HPDE6-E6E7 (cell line): ENCODE data around the gene PRDM15.

ENCODE experiments used
- DNase-seq: peaks from one replicate; pipeline ENCODE4 v3.0.0; 2011; ENCODE audit warnings: missing footprints; ENCODE audit errors: extremely low spot score

The PRDM15 gene

GRCh38 chr21:41879190-41879998 lies at the start of gene PRDM15:
Gene PRDM15, minus strand, starts transcription at chr21:41879344. Its CDS starts 18,981 bp downstream, at chr21:41860363.
- DNase-seq = peak; percentile 72

- DNase-seq = no peak
These were observed 49.6 kb upstream of the PRDM15 start for GRCh38 chr21:41928621-41929220.

- DNase-seq = no peak
These were observed 48.7 kb upstream of the PRDM15 start for GRCh38 chr21:41927727-41928409.

GRCh38 chr21:41926807-41927171 lies 47.6 kb upstream of the PRDM15 start:
- no peak for DNase-seq

- peak; percentile 41 for DNase-seq
These were observed 47.1 kb upstream of the PRDM15 start for GRCh38 chr21:41926117-41926806.

GRCh38 chr21:41925767-41926116 lies 46.6 kb upstream of the PRDM15 start:
- DNase-seq = no peak

GRCh38 chr21:41924368-41924754 lies 45.2 kb upstream of the PRDM15 start:
- no peak for DNase-seq

GRCh38 chr21:41923631-41924367 lies 44.7 kb upstream of the PRDM15 start:
- DNase-seq = no peak

- DNase-seq = no peak
These were observed 44.0 kb upstream of the PRDM15 start for GRCh38 chr21:41923186-41923585.

- DNase-seq = no peak
These were observed 41.9 kb upstream of the PRDM15 start for GRCh38 chr21:41921021-41921420.

- no peak for DNase-seq
These were observed 41.3 kb upstream of the PRDM15 start for GRCh38 chr21:41920476-41920875.

GRCh38 chr21:41919666-41920398 lies 40.7 kb upstream of the PRDM15 start:
- DNase-seq = no peak

- no peak for DNase-seq
These were observed 39.6 kb upstream of the PRDM15 start for GRCh38 chr21:41918561-41919358.

GRCh38 chr21:41917531-41917930 lies 38.4 kb upstream of the PRDM15 start:
- DNase-seq = no peak

GRCh38 chr21:41916888-41917433 lies 37.8 kb upstream of the PRDM15 start:
- DNase-seq = no peak

GRCh38 chr21:41914965-41915364 lies 35.8 kb upstream of the PRDM15 start:
- DNase-seq = no peak

- DNase-seq = no peak
These were observed 35.2 kb upstream of the PRDM15 start for GRCh38 chr21:41914358-41914757.

- no peak for DNase-seq
These were observed 34.1 kb upstream of the PRDM15 start for GRCh38 chr21:41913230-41913629.

GRCh38 chr21:41908829-41909228 lies 29.7 kb upstream of the PRDM15 start:
- no peak for DNase-seq
